ENCODE measurements around the gene ANKRD55.
"Not testable (repeated sequence)": the region's sequence is repeated elsewhere in the genome, so short reads cannot be mapped to it uniquely, and the experiment has no call there.

The ANKRD55 gene

DNA sequence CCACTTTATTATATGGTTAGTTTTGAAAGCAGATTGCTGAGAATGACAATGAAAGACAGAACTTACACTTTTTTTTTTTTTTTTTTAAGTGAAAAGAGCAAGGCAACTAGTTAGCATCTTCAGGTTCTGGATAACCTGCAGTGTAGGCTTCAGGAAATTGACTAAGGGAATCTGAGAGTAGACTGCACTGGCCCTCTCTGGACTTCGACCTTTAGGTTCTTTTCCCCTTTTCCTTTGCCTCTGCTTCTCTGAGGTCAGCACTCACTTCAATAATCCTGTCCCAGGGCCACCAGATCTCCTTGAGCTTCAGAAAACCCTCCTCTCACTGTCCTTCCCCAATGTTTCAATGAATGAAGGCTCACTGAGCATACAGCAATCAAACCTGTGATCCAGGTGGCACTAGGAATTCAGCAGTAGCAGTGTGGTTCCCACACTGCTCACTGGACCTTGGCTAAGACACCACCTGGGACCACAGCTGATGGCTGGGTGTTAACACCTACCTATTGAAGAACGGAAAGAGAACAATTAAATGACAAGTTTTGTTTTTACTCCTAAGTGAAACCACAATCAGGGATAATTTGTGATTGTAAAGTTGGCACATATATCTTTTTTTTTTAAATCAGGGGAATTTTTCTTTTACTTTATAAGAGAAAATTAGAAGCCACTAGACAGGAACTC, 152.6 kb downstream of the ANKRD55 start:
- Mint-ChIP-seq H3K36me3 (ENCODE audit: insufficient read depth) (peaks cover 3% of the 10 kb centered on the region), H3K4me1 (peaks cover 16% of the 10 kb centered on the region), H3K27ac (ENCODE audit: low read depth) (no peak overlapping the region), H3K27me3 (peaks cover 9% of the 10 kb centered on the region), H3K9me3 (no peaks in the 10 kb centered on the region), H3K4me3 (no peak overlapping the region)
- no peak for DNase-seq (ENCODE audit: low spot score in 2 of 2)
- ATAC-seq (replicated peaks; ENCODE audit: extremely low read depth, poor library complexity, severe bottlenecking) = no peak

DNA sequence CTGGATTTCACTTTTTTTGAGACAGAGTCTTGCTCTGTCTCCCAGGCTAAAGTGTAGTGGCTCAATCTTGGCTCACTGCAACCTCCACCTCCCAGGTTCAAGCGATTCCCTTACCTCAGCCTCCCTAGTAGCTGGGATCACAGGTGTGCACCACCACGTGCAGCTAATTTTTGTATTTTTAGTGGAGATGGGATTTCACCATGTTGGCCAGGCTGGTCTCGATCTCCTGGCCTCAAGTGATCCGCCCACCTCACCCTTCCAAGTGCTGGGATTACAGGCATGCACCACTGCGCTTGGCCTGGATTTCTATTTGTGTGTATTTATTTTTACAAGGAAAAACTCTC, 154.0 kb downstream of the ANKRD55 start:
- H3K4me1 Mint-ChIP-seq = peaks cover 16% of the 10 kb centered on the region
- not testable (repeated sequence) for DNase-seq (ENCODE audit: low spot score in 2 of 2); H3K9me3 Mint-ChIP-seq; H3K4me3 Mint-ChIP-seq; H3K36me3 Mint-ChIP-seq (ENCODE audit: insufficient read depth); ATAC-seq (replicated peaks; ENCODE audit: extremely low read depth, poor library complexity, severe bottlenecking); H3K27ac Mint-ChIP-seq (ENCODE audit: low read depth); H3K27me3 Mint-ChIP-seq

- no peak for ATAC-seq (replicated peaks; ENCODE audit: extremely low read depth, poor library complexity, severe bottlenecking)
- Mint-ChIP-seq H3K27me3 (peaks cover 9% of the 10 kb centered on the region), H3K27ac (ENCODE audit: low read depth) (no peak overlapping the region), H3K9me3 (no peaks in the 10 kb centered on the region), H3K4me3 (no peak overlapping the region), H3K36me3 (ENCODE audit: insufficient read depth) (peaks cover 3% of the 10 kb centered on the region), H3K4me1 (peaks cover 16% of the 10 kb centered on the region)
- DNase-seq (ENCODE audit: low spot score in 2 of 2) = no peak
These were observed 154.6 kb downstream of the ANKRD55 start for GRCh38 chr5:56078278-56079156.

DNA sequence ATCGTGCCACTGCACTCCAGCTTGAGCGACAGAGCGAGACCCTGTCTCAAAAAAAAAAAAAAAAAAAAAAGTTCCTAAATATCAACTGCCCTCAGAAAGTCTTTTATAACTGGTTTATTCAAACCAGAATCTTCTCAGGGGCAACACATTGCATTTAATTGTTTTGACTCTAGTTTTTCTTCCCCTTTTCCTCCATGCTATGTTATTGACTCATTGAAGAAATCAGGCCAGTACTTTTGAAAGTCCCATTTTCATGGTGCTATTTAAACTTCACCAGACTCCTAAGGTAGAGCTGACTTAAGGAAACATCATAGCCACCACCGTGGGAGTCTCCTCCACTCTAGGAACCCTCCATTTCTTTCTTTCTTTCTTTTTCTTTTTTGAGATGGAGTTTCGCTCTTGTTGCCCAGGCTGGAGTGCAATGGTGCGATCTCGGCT, 155.3 kb downstream of the ANKRD55 start:
- Mint-ChIP-seq H3K4me1 (peaks cover 16% of the 10 kb centered on the region), H3K27ac (ENCODE audit: low read depth) (no peak overlapping the region), H3K4me3 (no peak overlapping the region)

GRCh38 chr5:56076486-56076885, 156.6 kb downstream of the ANKRD55 start:
- Mint-ChIP-seq H3K27ac (ENCODE audit: low read depth) (no peak overlapping the region), H3K4me3 (no peak overlapping the region), H3K27me3 (peaks cover 9% of the 10 kb centered on the region), H3K36me3 (ENCODE audit: insufficient read depth) (peaks cover 3% of the 10 kb centered on the region), H3K9me3 (no peaks in the 10 kb centered on the region), H3K4me1 (peaks cover 15% of the 10 kb centered on the region)
- DNase-seq (ENCODE audit: low spot score in 2 of 2) (no peak), ATAC-seq (replicated peaks; ENCODE audit: extremely low read depth, poor library complexity, severe bottlenecking) (no peak)

More for the DNA sequence above, 155.3 kb downstream of the ANKRD55 start:
- Mint-ChIP-seq H3K36me3 (ENCODE audit: insufficient read depth) (peaks cover 3% of the 10 kb centered on the region), H3K27me3 (peaks cover 9% of the 10 kb centered on the region), H3K9me3 (no peaks in the 10 kb centered on the region)
- DNase-seq (ENCODE audit: low spot score in 2 of 2) = no peak
- no peak for ATAC-seq (replicated peaks; ENCODE audit: extremely low read depth, poor library complexity, severe bottlenecking)

GRCh38 chr5:56075361-56075760, 157.8 kb downstream of the ANKRD55 start:
- peaks cover 6% of the 10 kb centered on the region for H3K4me1 Mint-ChIP-seq

DNA sequence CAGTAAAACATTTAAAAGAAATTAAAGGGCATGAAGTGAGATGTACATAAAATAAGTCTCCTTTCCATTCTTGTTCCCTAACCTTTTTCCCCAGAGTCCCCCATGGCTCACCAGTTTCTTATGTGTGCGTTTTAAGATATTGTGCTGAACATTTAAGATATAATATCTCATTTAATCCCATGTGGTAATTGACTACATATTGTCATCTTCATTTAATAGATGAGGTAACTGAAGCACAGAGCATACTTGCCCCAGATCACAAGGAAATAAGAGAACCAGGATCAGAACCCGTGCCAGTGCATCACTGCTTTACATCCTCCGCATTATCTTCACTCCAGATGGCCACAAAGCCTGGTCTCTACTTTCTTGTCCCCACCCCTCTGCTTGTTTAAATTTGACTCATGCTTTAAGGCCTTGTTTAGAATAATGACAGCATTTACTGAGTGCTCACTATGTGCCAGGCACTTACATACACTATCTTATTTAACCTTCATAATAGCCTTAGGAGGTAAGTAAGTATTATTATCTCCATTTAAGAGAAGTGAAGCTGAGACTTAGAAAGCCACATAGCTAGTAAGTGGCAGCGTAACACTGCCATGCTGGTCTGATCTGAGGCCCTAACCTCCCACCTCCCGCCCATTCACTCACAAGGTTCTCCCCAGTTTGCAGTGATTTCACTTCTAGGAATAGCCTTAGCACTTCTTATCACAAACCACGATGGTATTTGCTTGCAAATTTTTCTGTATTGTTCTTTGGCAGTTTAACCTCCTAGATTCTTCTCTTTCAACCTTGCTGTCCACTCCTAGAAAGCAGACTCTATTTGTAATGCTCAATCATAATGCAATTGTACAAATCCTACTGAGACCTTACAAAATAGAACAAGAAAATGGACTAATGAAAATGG, 160.0 kb downstream of the ANKRD55 start:
- DNase-seq (ENCODE audit: low spot score in 2 of 2) (no peak), ATAC-seq (replicated peaks; ENCODE audit: extremely low read depth, poor library complexity, severe bottlenecking) (no peak)
- Mint-ChIP-seq H3K36me3 (ENCODE audit: insufficient read depth) (no peaks in the 10 kb centered on the region), H3K9me3 (no peaks in the 10 kb centered on the region), H3K27me3 (peaks cover 3% of the 10 kb centered on the region), H3K4me1 (peaks cover 6% of the 10 kb centered on the region), H3K4me3 (no peak overlapping the region), H3K27ac (ENCODE audit: low read depth) (no peak overlapping the region)

More at GRCh38 chr5:56075361-56075760, 157.8 kb downstream of the ANKRD55 start:
- no peaks in the 10 kb centered on the region for H3K36me3 Mint-ChIP-seq (ENCODE audit: insufficient read depth)
- H3K9me3 Mint-ChIP-seq = no peaks in the 10 kb centered on the region
- no peak for ATAC-seq (replicated peaks; ENCODE audit: extremely low read depth, poor library complexity, severe bottlenecking)
- no peak overlapping the region for H3K4me3 Mint-ChIP-seq
- peaks cover 9% of the 10 kb centered on the region for H3K27me3 Mint-ChIP-seq
- DNase-seq (ENCODE audit: low spot score in 2 of 2) = no peak
- H3K27ac Mint-ChIP-seq (ENCODE audit: low read depth) = no peak overlapping the region

DNA sequence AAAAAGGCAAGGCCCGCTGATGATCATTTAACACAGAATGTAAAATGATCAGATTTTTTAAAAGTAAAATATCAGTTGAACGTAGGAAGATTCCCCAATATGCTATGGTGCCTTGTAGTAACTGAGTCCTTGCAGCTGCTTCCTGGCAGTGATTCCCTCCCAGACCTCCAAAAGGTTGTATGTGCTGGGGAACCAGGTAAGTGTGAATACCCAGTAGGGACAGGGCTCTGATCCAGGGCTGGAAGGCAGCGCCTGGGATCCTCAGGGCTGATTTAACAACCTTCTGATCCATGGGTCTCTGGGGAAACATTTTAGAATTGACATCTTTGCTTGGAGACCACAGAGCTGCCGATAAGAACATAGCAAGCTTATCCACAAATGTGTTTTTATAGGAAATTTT, 161.7 kb downstream of the ANKRD55 start:
- no peaks in the 10 kb centered on the region for H3K9me3 Mint-ChIP-seq
- ATAC-seq (replicated peaks; ENCODE audit: extremely low read depth, poor library complexity, severe bottlenecking) (no peak), DNase-seq (ENCODE audit: low spot score in 2 of 2) (no peak)
- no peak overlapping the region for H3K27ac Mint-ChIP-seq (ENCODE audit: low read depth)
- H3K36me3 Mint-ChIP-seq (ENCODE audit: insufficient read depth) = no peaks in the 10 kb centered on the region
- no peak overlapping the region for H3K4me3 Mint-ChIP-seq
- peaks cover 6% of the 10 kb centered on the region for H3K4me1 Mint-ChIP-seq
- H3K27me3 Mint-ChIP-seq = no peaks in the 10 kb centered on the region

GRCh38 chr5:56070851-56071465, 162.2 kb downstream of the ANKRD55 start:
- Mint-ChIP-seq H3K4me1 (peaks cover 6% of the 10 kb centered on the region), H3K27me3 (no peaks in the 10 kb centered on the region), H3K4me3 (no peak overlapping the region), H3K27ac (ENCODE audit: low read depth) (no peak overlapping the region), H3K9me3 (no peaks in the 10 kb centered on the region), H3K36me3 (ENCODE audit: insufficient read depth) (no peaks in the 10 kb centered on the region)
- no peak for DNase-seq (ENCODE audit: low spot score in 2 of 2)
- ATAC-seq (replicated peaks; ENCODE audit: extremely low read depth, poor library complexity, severe bottlenecking) = no peak

DNA sequence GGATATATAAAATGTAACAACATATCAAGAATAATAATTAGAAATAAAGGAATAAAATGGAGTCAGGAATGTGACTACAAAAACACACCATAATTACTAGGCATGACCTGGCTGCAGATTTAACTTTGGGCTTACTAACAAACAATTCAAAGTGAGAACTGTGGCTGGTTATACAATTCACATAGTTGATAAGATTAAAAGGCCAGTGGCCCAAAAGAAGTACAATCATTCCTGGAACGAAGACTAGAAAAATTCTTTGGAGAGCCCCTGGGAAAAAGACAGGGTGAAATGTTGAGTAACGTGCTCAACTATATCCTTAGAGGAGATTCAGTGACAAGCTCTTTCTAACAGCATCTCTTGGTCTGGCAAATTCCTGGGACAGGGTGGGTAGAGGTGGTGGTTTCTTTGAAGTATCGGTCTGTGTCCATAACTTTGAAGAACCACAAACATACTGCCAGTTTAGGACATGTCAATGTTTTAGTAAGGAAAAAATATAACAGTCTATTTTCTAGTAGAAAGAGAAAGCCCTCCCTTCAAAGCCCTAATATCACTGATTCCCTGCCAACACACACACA, 163.4 kb downstream of the ANKRD55 start:
- ATAC-seq (replicated peaks; ENCODE audit: extremely low read depth, poor library complexity, severe bottlenecking) (no peak), DNase-seq (ENCODE audit: low spot score in 2 of 2) (no peak)
- H3K4me1 Mint-ChIP-seq = peaks cover 6% of the 10 kb centered on the region
- no peaks in the 10 kb centered on the region for H3K27me3 Mint-ChIP-seq
- H3K36me3 Mint-ChIP-seq (ENCODE audit: insufficient read depth) = no peaks in the 10 kb centered on the region
- H3K27ac Mint-ChIP-seq (ENCODE audit: low read depth) = no peak overlapping the region
- no peaks in the 10 kb centered on the region for H3K9me3 Mint-ChIP-seq
- H3K4me3 Mint-ChIP-seq = no peak overlapping the region

GRCh38 chr5:56066931-56067450, 166.1 kb downstream of the ANKRD55 start:
- DNase-seq (ENCODE audit: low spot score in 2 of 2) (no peak), ATAC-seq (replicated peaks; ENCODE audit: extremely low read depth, poor library complexity, severe bottlenecking) (no peak)
- Mint-ChIP-seq H3K4me1 (peaks cover 6% of the 10 kb centered on the region), H3K27ac (ENCODE audit: low read depth) (no peak overlapping the region), H3K27me3 (no peaks in the 10 kb centered on the region), H3K9me3 (no peaks in the 10 kb centered on the region), H3K4me3 (no peak overlapping the region), H3K36me3 (ENCODE audit: insufficient read depth) (no peaks in the 10 kb centered on the region)

- Mint-ChIP-seq H3K4me1 (no peaks in the 10 kb centered on the region), H3K4me3 (no peak overlapping the region), H3K27ac (ENCODE audit: low read depth) (no peak overlapping the region), H3K27me3 (no peaks in the 10 kb centered on the region), H3K36me3 (ENCODE audit: insufficient read depth) (no peaks in the 10 kb centered on the region), H3K9me3 (no peaks in the 10 kb centered on the region)
- no peak for ATAC-seq (replicated peaks; ENCODE audit: extremely low read depth, poor library complexity, severe bottlenecking)
- DNase-seq (ENCODE audit: low spot score in 2 of 2) = no peak
These were observed 168.1 kb downstream of the ANKRD55 start for GRCh38 chr5:56064984-56065383.
